SJSA1 (cell line): Measurements from ENCODE around the gene FILIP1L. TPM values are rescaled to one million over a fixed set of nuclear protein-coding genes. Genes with fewer than 3 reads are reported as not detected.

Source experiments
- DNase-seq, 2 experiments: peaks; one replicate each; pipeline ENCODE4 v3.0.0-alpha.2; 2015 to 2020; ENCODE audit warnings: low spot score in 2 of 2, low read depth in 1 of 2
- H3K27ac ChIP-seq: fragments of 250-450 bp; sonication (Bioruptor Pico); 2 replicates; pipeline ENCODE4 v1.5.1; 2020; ENCODE audit warnings: mild to moderate bottlenecking, moderate library complexity
- H3K27me3 ChIP-seq: fragments of 250-450 bp; sonication (Bioruptor Pico); replicated peaks from 2 replicates; pipeline ENCODE4 v1.5.1; 2020; ENCODE audit warnings: mild to moderate bottlenecking, moderate library complexity
- H3K36me3 ChIP-seq: fragments of 250-450 bp; sonication (Bioruptor Pico); 2 replicates; pipeline ENCODE4 v1.5.1; 2020; ENCODE audit warnings: mild to moderate bottlenecking
- H3K4me1 ChIP-seq: fragments of 250-450 bp; sonication (Bioruptor Pico); replicated peaks from 2 replicates; pipeline ENCODE4 v1.6.1; 2021; ENCODE audit warnings: mild to moderate bottlenecking
- H3K4me3 ChIP-seq: fragments of 250-450 bp; sonication (Bioruptor Pico); 2 replicates; pipeline ENCODE4 v1.5.1; 2020; ENCODE audit warnings: mild to moderate bottlenecking
- H3K9me3 ChIP-seq: fragments of 250-450 bp; sonication (Bioruptor Pico); replicated peaks from 2 replicates; pipeline ENCODE4 v1.5.1; 2020; ENCODE audit warnings: mild to moderate bottlenecking
- total RNA-seq: library from RNA; depleted of rRNA; stranded (reverse); fragments of >200 nt; shearing (Covaris generic); gene quantifications from 2 replicates; pipeline ENCODE4 v1.2.3, GENCODE V29; 2014

The FILIP1L gene
- total RNA-seq, 1 experiment from 2014 or later = 27.0 TPM

DNA sequence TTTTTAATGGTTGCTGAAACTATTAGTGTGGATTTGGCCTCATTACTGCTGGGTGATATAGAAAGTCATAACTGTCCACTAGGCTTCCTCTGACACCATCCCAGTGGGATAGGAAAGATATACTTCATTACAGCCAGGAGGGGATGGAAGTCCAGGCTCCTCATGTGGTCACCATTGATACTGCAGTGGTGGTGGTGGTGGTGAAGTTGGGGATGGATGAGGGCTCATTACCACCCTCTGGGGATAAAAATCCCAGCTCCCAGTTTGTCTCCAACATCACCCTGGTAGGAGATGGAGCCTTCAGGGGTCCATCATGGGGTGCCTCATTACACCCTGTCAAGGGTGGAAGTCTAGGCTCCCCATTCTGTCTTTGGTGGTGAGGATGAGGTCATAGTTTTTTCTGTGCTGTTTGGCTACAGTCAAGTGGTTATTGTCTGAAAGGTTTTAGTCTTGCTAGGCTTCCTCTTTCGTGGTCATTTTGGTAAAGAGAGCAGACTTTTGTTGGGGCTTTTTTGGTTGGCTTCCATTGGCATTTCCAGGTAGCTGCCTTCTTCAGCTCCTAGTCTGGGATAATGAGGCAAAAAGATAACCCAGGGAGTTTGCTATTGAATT is 30.1 kb upstream of the FILIP1L start:
- no peaks in the 10 kb centered on the region for H3K36me3 ChIP-seq
- no peak overlapping the region for H3K4me3 ChIP-seq
- H3K9me3 ChIP-seq = no peaks in the 10 kb centered on the region
- no peaks in the 10 kb centered on the region for H3K27me3 ChIP-seq
- no peak overlapping the region for H3K27ac ChIP-seq
- H3K4me1 ChIP-seq = no peaks in the 10 kb centered on the region
- DNase-seq = no peak

DNA sequence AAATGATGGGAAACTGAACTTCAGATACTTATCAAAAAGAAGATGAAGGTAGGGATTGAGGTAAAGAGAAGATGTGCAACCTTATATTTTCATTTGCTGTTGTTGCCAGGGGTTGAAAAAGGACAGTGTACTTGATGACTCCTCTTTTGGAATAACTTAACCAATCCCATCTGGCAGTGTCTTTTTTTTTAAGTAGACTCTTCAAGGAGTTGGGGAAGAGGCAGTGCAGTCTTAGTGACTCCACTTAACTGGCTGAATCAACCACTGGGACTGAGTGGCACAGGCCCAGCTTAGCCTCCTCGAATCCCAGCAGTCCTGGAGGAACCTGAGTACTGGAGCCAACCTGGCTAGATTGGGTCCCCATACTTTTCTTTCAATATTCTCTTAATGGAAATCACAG is 27.3 kb upstream of the FILIP1L start:
- Histone ChIP-seq H3K9me3 (no peaks in the 10 kb centered on the region), H3K27me3 (no peaks in the 10 kb centered on the region), H3K36me3 (no peaks in the 10 kb centered on the region), H3K4me3 (no peak overlapping the region), H3K4me1 (no peaks in the 10 kb centered on the region), H3K27ac (no peak overlapping the region)
- no peak for DNase-seq

DNA sequence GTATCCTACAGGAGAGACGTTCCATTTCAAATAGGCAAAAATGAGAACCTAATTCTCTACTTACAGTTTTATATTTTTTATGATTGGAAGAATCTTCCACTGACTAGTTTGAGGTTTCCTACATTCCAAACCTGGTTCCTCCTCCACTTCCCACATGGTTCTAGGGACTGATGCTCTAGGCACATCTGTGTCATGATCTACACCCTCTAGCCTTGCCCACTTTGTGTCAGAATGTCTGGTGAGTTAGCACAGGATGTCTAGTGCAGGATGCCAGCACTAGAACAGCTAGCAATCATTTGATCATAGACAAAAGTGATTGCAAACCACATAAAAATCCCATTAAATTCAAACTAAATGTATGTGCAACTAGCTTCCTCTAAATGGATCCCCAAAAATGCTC is 26.7 kb upstream of the FILIP1L start:
- no peak for DNase-seq
- no peak overlapping the region for H3K27ac ChIP-seq
- no peaks in the 10 kb centered on the region for H3K36me3 ChIP-seq
- H3K27me3 ChIP-seq = no peaks in the 10 kb centered on the region
- H3K4me3 ChIP-seq = no peak overlapping the region
- no peaks in the 10 kb centered on the region for H3K4me1 ChIP-seq
- no peaks in the 10 kb centered on the region for H3K9me3 ChIP-seq

DNA sequence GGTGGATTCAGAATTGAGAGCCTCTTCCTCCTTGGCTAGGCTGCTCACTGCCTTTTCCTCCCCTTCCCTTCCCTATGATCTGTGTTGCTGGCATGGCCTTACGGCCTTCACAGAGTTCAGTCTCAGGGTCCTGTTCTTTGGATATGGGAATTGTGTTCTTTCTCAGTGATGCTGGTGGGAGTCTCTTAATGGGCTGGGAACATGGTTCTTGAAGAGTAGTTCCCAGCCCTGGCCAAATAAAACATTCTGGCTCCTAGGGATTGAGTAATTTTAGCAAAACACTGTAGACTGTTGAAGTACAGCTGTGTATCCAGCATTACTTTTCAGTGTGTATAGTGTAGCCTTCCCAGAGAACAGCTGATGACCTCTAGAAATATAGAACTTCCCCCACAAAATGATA is 22.6 kb upstream of the FILIP1L start:
- no peaks in the 10 kb centered on the region for H3K36me3 ChIP-seq
- no peak overlapping the region for H3K4me3 ChIP-seq
- no peak overlapping the region for H3K27ac ChIP-seq
- H3K9me3 ChIP-seq = no peaks in the 10 kb centered on the region
- no peaks in the 10 kb centered on the region for H3K4me1 ChIP-seq
- no peaks in the 10 kb centered on the region for H3K27me3 ChIP-seq
- DNase-seq = no peak

DNA sequence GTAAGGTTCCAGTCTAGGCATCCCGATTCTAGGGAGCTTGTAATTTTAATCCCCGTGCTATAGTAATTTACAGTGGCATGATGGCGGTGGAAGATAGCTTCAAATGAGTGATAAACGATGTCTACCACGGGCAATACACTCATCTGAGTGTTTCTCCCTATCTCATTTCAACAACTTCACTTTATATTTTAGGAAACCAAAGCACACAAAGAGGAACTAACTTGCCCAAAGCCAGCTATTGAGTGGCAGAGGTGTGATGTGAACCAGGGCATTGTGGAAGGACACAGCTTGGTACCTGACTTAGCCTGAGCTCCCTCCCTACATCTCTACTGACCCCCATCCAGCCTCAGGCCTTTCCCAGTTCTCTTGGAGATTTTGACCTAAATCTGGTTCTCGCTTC is 16.9 kb upstream of the FILIP1L start:
- no peak overlapping the region for H3K27ac ChIP-seq
- H3K4me3 ChIP-seq = no peak overlapping the region
- no peaks in the 10 kb centered on the region for H3K27me3 ChIP-seq
- no peak for DNase-seq
- no peaks in the 10 kb centered on the region for H3K9me3 ChIP-seq
- no peaks in the 10 kb centered on the region for H3K4me1 ChIP-seq
- H3K36me3 ChIP-seq = no peaks in the 10 kb centered on the region

DNA sequence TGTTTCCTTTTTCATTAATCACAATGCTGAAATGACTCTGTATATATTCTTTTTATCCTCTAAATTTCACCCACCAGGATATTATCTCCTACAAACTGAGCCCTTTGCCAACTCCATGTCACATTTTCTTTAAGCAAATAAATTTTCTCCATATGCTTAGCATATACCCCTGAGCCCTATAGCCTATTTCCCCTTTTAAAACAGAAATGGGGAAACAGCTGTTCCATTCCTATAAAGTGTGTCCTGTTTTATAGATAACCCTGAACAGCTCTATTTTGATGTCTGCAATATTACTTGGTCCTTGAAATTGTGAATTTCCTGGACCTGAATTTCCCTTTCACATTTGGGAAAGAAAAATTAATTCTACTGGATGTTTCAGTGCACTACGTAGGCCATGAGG is 15.6 kb upstream of the FILIP1L start:
- H3K27ac ChIP-seq = no peak overlapping the region
- H3K4me1 ChIP-seq = no peaks in the 10 kb centered on the region; the same call in 1 of the 2 replicates
- no peaks in the 10 kb centered on the region for H3K27me3 ChIP-seq
- H3K9me3 ChIP-seq = no peaks in the 10 kb centered on the region
- H3K4me3 ChIP-seq = no peak overlapping the region
- DNase-seq = no peak
- H3K36me3 ChIP-seq = no peaks in the 10 kb centered on the region

DNA sequence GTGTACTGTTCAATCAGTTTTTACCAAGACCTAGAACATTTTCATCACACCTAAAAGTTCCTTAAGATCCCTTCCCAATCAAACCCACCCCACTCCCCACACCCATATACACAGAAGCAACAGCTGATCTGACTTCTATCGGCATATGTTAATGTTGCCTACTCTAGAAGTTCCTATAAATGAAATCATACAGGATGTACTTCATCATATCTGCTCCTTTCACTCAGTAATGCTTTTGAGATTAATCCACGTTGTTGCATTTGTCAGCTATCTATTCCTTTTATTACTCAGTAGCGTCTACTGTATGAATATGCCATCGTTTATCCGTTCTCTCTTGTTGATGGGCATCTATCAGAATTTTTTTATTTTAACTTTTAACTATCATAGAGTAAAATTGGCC is 14.3 kb upstream of the FILIP1L start:
- Histone ChIP-seq H3K27me3 (no peaks in the 10 kb centered on the region), H3K36me3 (no peaks in the 10 kb centered on the region), H3K27ac (no peak overlapping the region), H3K4me1 (no peaks in the 10 kb centered on the region; the same call in 1 of the 2 replicates), H3K9me3 (no peaks in the 10 kb centered on the region), H3K4me3 (no peak overlapping the region)
- no peak for DNase-seq

DNA sequence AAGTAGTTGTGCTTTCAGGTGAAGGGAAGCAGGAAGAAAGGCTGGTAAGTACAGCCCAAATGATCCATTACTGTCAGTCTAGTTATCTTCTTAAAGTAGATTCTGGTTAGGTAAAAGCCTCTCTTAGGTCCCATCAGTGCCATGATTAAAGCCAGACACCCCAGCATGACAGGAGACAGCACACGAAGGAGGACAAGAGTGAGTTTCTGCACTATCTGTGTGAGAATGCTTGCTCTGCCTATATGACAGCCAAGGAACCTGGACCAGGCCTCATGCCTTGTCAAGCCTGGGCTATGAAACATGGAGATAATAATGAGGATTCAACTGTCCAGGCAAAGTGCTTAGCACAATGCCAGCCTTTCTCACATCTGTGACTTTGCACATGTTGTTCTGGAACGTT is 13.5 kb upstream of the FILIP1L start:
- Histone ChIP-seq H3K9me3 (no peaks in the 10 kb centered on the region), H3K27ac (no peak overlapping the region), H3K36me3 (no peaks in the 10 kb centered on the region), H3K4me3 (no peak overlapping the region), H3K4me1 (no peaks in the 10 kb centered on the region; the same call in 1 of the 2 replicates), H3K27me3 (no peaks in the 10 kb centered on the region)
- DNase-seq = no peak

DNA sequence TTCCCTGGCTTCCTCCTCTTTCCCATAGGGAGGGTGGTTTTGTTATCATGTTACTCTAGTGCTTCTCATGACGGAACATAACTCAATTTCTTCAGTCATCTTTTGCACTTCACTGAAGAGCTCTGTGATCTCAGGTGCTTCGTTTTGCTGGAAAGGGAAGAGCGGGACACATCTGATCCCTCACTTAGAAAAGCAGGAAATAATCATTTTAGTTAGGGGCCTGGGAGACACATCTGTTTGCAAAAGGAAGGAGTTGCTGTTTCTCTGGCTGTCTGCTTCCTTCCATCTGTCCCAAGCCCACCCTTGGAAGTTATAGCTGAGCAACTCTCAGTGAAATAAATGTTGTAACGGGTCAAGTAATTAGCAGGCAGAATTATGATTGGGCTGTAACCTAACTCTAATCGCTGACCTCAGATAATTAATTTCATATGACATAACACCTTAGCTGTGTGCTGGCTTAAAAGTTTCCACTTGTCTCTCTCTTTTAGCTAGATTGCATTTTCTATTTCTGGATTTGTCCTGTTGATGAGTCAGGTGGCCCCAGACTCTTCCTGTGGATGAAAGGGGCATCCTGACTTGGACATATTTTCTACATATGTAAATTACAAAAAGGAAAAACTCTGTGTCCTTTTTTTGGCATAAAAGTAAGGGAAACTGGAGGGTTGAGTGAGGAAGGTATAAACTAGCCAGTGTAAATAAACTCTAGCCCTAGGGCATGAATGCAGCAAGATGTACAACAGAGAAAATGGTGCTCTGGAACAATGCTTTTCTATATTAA is 11.0 kb upstream of the FILIP1L start:
- Histone ChIP-seq H3K9me3 (no peaks in the 10 kb centered on the region), H3K27ac (no peak overlapping the region), H3K27me3 (no peaks in the 10 kb centered on the region), H3K36me3 (no peaks in the 10 kb centered on the region), H3K4me1 (no peaks in the 10 kb centered on the region; the same call in 1 of the 2 replicates), H3K4me3 (no peak overlapping the region)
- no peak for DNase-seq

DNA sequence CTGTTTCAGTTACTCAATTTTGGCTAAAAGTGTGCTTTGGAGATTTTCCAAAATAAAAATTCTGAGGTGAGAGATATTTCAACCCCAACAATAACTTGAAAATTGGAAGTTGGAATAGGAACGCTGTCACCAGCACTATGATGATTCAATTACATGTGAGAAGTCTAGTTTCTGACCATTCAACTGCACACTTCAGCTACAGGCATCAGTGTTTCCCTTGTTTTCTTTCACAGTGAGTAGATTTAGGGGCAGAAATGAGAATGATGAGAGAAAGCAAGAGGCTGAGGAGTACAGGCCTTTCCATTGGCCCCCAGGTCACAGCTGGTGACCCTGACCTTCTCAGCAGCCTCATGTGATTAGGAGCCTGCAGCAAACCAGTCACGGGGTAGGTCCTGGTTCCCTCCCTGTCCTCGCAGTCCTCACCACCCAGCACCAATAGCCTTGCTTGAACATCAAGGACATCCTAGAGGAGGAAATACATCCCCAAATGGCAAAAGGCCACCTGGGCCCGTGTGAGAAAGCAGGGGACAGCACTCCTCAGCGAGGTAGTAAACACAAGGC is 10.0 kb upstream of the FILIP1L start:
- Histone ChIP-seq H3K27me3 (no peaks in the 10 kb centered on the region), H3K4me1 (no peaks in the 10 kb centered on the region; the same call in 1 of the 2 replicates), H3K27ac (no peak overlapping the region), H3K36me3 (no peaks in the 10 kb centered on the region), H3K9me3 (no peaks in the 10 kb centered on the region), H3K4me3 (no peak overlapping the region)
- DNase-seq = no peak

DNA sequence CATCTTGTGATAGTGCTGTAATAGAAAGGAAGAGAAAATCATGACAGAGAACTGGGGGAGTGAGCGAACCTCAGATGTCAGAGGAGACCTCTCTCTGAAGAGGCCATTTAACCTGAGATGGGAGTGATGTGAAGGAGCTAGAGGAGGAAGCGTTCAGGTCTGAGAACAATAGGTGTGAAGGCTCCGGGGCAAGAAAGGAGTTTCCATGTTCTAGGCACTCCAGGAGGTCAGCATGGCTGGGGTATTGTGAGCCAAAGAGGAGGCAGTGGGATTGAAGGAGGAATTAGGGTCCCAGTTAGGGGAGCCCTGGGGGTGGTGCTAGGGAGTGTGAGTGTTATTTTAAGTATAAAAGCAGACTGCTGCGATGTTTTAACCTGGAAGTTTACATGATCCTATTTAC is 8.8 kb upstream of the FILIP1L start:
- Histone ChIP-seq H3K27me3 (no peaks in the 10 kb centered on the region), H3K9me3 (no peaks in the 10 kb centered on the region), H3K27ac (no peak overlapping the region), H3K36me3 (no peaks in the 10 kb centered on the region), H3K4me1 (no peaks in the 10 kb centered on the region; the same call in 1 of the 2 replicates), H3K4me3 (no peak overlapping the region)
- no peak for DNase-seq

DNA sequence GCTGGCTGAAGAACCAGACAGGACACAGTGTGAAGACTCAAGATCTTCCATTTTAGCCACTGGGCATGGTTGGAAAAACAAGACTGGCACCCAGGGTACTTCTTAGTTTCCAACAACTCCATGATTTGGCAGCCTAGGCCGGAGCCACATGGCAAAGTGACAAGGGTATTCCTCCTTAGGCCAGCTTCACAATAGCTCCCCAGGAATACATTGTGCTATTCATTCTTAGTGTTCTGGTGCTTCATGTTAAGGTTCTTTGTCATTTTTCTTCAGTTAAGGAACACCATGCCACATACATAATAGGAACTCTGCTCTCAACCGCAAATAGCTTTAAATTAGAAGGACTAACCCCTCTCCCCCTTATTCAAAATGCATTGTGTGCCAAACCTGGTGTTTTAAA is 8.0 kb upstream of the FILIP1L start:
- Histone ChIP-seq H3K27ac (no peak overlapping the region), H3K9me3 (no peaks in the 10 kb centered on the region), H3K36me3 (no peaks in the 10 kb centered on the region), H3K27me3 (no peaks in the 10 kb centered on the region), H3K4me3 (no peak overlapping the region), H3K4me1 (no peaks in the 10 kb centered on the region; the same call in 1 of the 2 replicates)
- no peak for DNase-seq

DNA sequence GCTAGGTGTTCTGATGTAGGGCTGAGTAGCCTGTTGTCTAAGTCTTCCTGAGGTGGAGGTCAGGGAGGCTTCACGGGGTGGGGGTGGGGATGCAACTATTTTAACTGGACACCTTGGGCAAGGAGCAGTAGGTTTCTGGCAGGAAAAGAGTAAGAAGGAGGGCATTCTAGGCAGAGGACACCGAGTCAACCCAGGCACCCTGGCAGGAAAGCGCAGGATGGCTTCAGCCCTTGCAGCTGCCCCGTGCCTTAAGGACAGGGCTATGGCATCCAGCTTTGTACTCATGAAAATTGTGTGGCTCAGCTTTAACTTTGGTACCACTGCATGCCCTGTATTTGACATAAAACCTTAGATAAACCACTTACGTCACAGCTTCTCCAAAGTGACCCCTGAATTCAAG is 6.4 kb upstream of the FILIP1L start:
- Histone ChIP-seq H3K36me3 (no peaks in the 10 kb centered on the region), H3K4me1 (no peaks in the 10 kb centered on the region; the same call in 1 of the 2 replicates), H3K4me3 (no peak overlapping the region), H3K27me3 (no peaks in the 10 kb centered on the region), H3K27ac (no peak overlapping the region), H3K9me3 (no peaks in the 10 kb centered on the region)
- no peak for DNase-seq

DNA sequence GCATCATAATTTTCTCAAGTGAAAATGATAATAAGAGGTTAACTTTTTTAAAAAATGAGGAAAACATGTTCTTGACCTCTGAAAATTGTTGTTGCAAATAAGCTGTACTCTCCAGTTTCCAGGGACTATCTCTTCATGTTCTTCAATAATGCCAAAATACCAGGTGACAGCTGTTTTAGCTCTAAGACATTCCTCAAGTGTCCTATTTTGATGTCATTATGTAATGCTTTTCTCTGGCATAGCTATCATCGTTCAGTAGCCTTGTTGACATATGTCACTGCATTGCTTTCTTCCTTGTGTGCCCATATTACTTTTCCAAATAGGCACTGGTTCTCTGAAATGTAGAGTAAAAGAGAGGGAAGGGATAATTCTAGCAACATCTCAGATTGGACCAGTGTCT is 5.7 kb upstream of the FILIP1L start:
- H3K9me3 ChIP-seq = no peaks in the 10 kb centered on the region
- H3K27ac ChIP-seq = no peak overlapping the region
- H3K4me1 ChIP-seq = no peaks in the 10 kb centered on the region; the same call in 1 of the 2 replicates
- H3K4me3 ChIP-seq = no peak overlapping the region
- H3K36me3 ChIP-seq = no peaks in the 10 kb centered on the region
- no peak for DNase-seq
- no peaks in the 10 kb centered on the region for H3K27me3 ChIP-seq
